ENCODE measurements around the gene ADRA1B. TPM values are rescaled to one million over a fixed set of nuclear protein-coding genes. Genes with fewer than 3 reads are reported as not detected.

Gene ADRA1B
- total RNA-seq, 1 experiment from 2014 or later, result not detected

- Histone ChIP-seq H4K91ac (ENCODE audit: insufficient read length, low read depth, low read length) (no peak overlapping the region), H2BK15ac (ENCODE audit: low read depth, low read length) (no peak overlapping the region), H2BK12ac (ENCODE audit: insufficient read length, low read depth, low read length) (no peak overlapping the region), H2BK5ac (ENCODE audit: insufficient read length, low read length) (no peak overlapping the region), H2BK120ac (ENCODE audit: low read depth, low read length, poor library complexity, severe bottlenecking) (no peak overlapping the region), H3K23me2 (ENCODE audit: insufficient read length, low read depth, low read length, poor library complexity, severe bottlenecking) (no peaks in the 10 kb centered on the region), H3K9ac (ENCODE audit: extremely low read depth, insufficient read length, low read length) (no peak overlapping the region), H3K79me2 (ENCODE audit: insufficient read depth, low read length) (no peaks in the 10 kb centered on the region), H3K4ac (ENCODE audit: low read depth, low read length) (no peak overlapping the region), H4K5ac (ENCODE audit: insufficient read length, low read depth, low read length) (no peak overlapping the region), H3K4me1 (ENCODE audit: insufficient read depth, low read length) (no peaks in the 10 kb centered on the region), H2AFZ (ENCODE audit: low read length) (no peak overlapping the region), H3K18ac (ENCODE audit: insufficient read length, low read depth, low read length) (no peak overlapping the region), H3K9me3 (ENCODE audit: control insufficient read depth, low read depth, low read length) (no peaks in the 10 kb centered on the region), H3K27ac (ENCODE audit: insufficient read length, low read depth, low read length) (no peak overlapping the region), H2BK20ac (ENCODE audit: low read depth, low read length, poor library complexity, severe bottlenecking) (no peak overlapping the region), H3K27me3 (ENCODE audit: insufficient read depth, low read length) (peaks cover 2% of the 10 kb centered on the region; the same call in 1 of the 2 replicates), H3K14ac (ENCODE audit: insufficient read depth, low read length) (no peak overlapping the region), H3K23ac (ENCODE audit: insufficient read length, low read depth, low read length) (no peak overlapping the region), H3K56ac (ENCODE audit: insufficient read length, low read depth, low read length) (no peak overlapping the region), H3K79me1 (ENCODE audit: insufficient read depth, low read depth, low read length, poor library complexity, severe bottlenecking) (no peaks in the 10 kb centered on the region), H2AK5ac (ENCODE audit: insufficient read length, low read length) (no peak overlapping the region), H3T11ph (ENCODE audit: low read length) (no peak overlapping the region), H4K8ac (replicated peaks; ENCODE audit: insufficient read length, low read depth, low read length) (no peak overlapping the region), H3K4me2 (ENCODE audit: insufficient read depth, insufficient read length, low read length) (no peak overlapping the region), H4K20me1 (ENCODE audit: control insufficient read depth, insufficient read depth, insufficient read length) (no peaks in the 10 kb centered on the region)
- peaks cover 21% of the 10 kb centered on the region for H3K27me3 Mint-ChIP-seq (ENCODE audit: low read depth)
- no peak overlapping the region for H3K27ac Mint-ChIP-seq
- H3K36me3 Mint-ChIP-seq (ENCODE audit: insufficient read depth in 1 of 3, low read depth in 3 of 3), result no peaks in the 10 kb centered on the region
- no peak for TF ChIP-seq CTCF (conservative IDR thresholded peaks at IDR 0.05)
- H3K4me1 Mint-ChIP-seq, result peaks cover 14 to 20% of the 10 kb centered on the region in 2 experiments
- DNase-seq, result no peak
- no CpG with 5 or more reads among the region's 5 CpGs for WGBS (ENCODE audit: extremely low coverage, insufficient read length, low lambda C conversion rate)
- no peak overlapping the region for H3K4me3 Mint-ChIP-seq
- H3K9me3 Mint-ChIP-seq, result no peaks in the 10 kb centered on the region
Observed at GRCh38 chr5:159910207-159910842, 6.0 kb upstream of the ADRA1B start.
